K562 (cell line): Measurements from ENCODE around the gene MYOZ2. TPM values are rescaled to one million over a fixed set of nuclear protein-coding genes. Genes with fewer than 3 reads are reported as not detected.

Source experiments
- ATAC-seq: fragments of 200-7000 bp; cut with Tn5 transposase; 3 replicates; pipeline ENCODE4 v1.9.1; 2020; ENCODE audit warnings: moderate library complexity
- BruUV-seq: library from RNA; stranded (reverse); fragments of 400-500 nt; replicated peaks from 2 replicates; lab custom pipeline; 2021; lab: Mats Ljungman, UMichigan
- CTCF ChIA-PET: fragments of 300-600 bp; formaldehyde crosslinking; extraction: SDS; loops from one replicate; lab custom pipeline; 2021; ENCODE audit warnings: low intra/inter-chr PET ratio; lab: Yijun Ruan, JAX
- POLR2A ChIA-PET: fragments of 300-600, 350-650 bp; sonication (Branson Sonifier 250); formaldehyde crosslinking; extraction: SDS; loops from one replicate; lab custom pipeline; 2021; ENCODE audit warnings: antibody characterized with exemption, inconsistent platforms; lab: Yijun Ruan, JAX
- DNase-seq, 4 experiments: peaks; one replicate each; pipeline versions ENCODE4 v3.0.0 to v3.0.0-alpha.2; 2011 to 2018; ENCODE audit warnings: low spot score in 3 of 4, mixed read lengths in 3 of 4; ENCODE audit errors: extremely low read depth in 1 of 4
- FAIRE-seq: peaks from 2 replicates; lab custom pipeline; 2011; peaks lifted over from hg19 to GRCh38; lab: Jason Lieb, UNC
- H2AFZ ChIP-seq: 2 replicates; pipeline ENCODE4 v1.6.0; 2011; ENCODE audit warnings: low read depth, low read length, control low read depth, inconsistent platforms
- H3K27ac ChIP-seq: fragments of 200-600 bp; 3 replicates; pipeline ENCODE4 v1.8.0; 2011; ENCODE audit warnings: low read depth, mild to moderate bottlenecking, control low read depth, inconsistent platforms, low read length, moderate library complexity, mixed read lengths; ENCODE audit errors: extremely low read depth
- H3K27me3 ChIP-seq, 2 experiments: fragments of 300-600 bp in 1 of 2; 2 replicates in 1 of 2; 3 replicates in 1 of 2; pipeline versions ENCODE4 v1.6.0 to v1.8.0; 2011; ENCODE audit warnings: inconsistent platforms in 2 of 2, low read length in 2 of 2, mild to moderate bottlenecking in 1 of 2, mixed read lengths in 1 of 2, moderate library complexity in 1 of 2; ENCODE audit not compliant: control insufficient read depth in 2 of 2, insufficient read depth in 2 of 2
- H3K36me3 ChIP-seq: fragments of 300-600 bp; 3 replicates; pipeline ENCODE4 v1.8.0; 2011; ENCODE audit warnings: mild to moderate bottlenecking, low read length, inconsistent platforms; ENCODE audit not compliant: control insufficient read depth, insufficient read depth
- H3K4me1 ChIP-seq, 2 experiments: fragments of 200-600 bp in 1 of 2; replicated peaks in 1 of 2; 2 replicates in 1 of 2; 3 replicates in 1 of 2; pipeline versions ENCODE4 v1.5.1 to v1.8.0; 2011; ENCODE audit warnings: inconsistent platforms in 2 of 2, low read length in 2 of 2, mild to moderate bottlenecking in 1 of 2, mixed read lengths in 1 of 2, moderate library complexity in 1 of 2; ENCODE audit not compliant: control insufficient read depth in 2 of 2, insufficient read depth in 2 of 2
- H3K4me2 ChIP-seq: 2 replicates; pipeline ENCODE4 v1.6.1; 2011; ENCODE audit warnings: low read length, control low read depth, inconsistent platforms, mixed read lengths; ENCODE audit not compliant: insufficient read depth
- H3K4me3 ChIP-seq: fragments of 200-600 bp; sonication (generic), shearing (Covaris generic); 2 replicates; pipeline ENCODE4 v1.5.1; 2016; ENCODE audit warnings: control low read depth, inconsistent platforms
- H3K79me2 ChIP-seq: fragments of 200-600 bp; 3 replicates; pipeline ENCODE4 v1.8.0; 2011; ENCODE audit warnings: low read length, inconsistent platforms; ENCODE audit not compliant: control insufficient read depth, insufficient read depth
- H3K9ac ChIP-seq, 2 experiments: 2 replicates each; pipeline versions ENCODE4 v1.6.0 to v1.6.1; 2011; ENCODE audit warnings: low read depth in 2 of 2, low read length in 2 of 2, control low read depth in 1 of 2, inconsistent platforms in 1 of 2, mild to moderate bottlenecking in 1 of 2, mixed read lengths in 1 of 2; ENCODE audit not compliant: insufficient read depth in 1 of 2
- H3K9me1 ChIP-seq: one replicate; pipeline ENCODE4 v1.6.0; 2011; ENCODE audit warnings: inconsistent platforms, mild to moderate bottlenecking, low read length, moderate library complexity; ENCODE audit not compliant: control insufficient read depth, insufficient read depth
- H3K9me3 ChIP-seq: replicated peaks from 2 replicates; pipeline ENCODE4 v1.5.1; 2011; ENCODE audit warnings: low read depth, low read length, inconsistent platforms; ENCODE audit not compliant: control insufficient read depth, insufficient read depth
- H4K20me1 ChIP-seq: replicated peaks from 2 replicates; pipeline ENCODE4 v1.6.1; 2011; ENCODE audit warnings: low read length, inconsistent platforms, mixed read lengths; ENCODE audit not compliant: control insufficient read depth, insufficient read depth
- ARHGAP35 ChIP-seq: fragments of 450-650 bp; IDR thresholded peaks from 2 replicates; pipeline ENCODE4 v1.6.1; 2018; ENCODE audit not compliant: partially characterized antibody
- ASH1L ChIP-seq: fragments of 450-650 bp; IDR thresholded peaks from 2 replicates; pipeline ENCODE4 v1.6.1; 2018; ENCODE audit warnings: borderline replicate concordance, mild to moderate bottlenecking, low read depth; ENCODE audit not compliant: partially characterized antibody
- GABPA ChIP-seq: fragments of 200-800 bp; sonication (Bioruptor generic); conservative IDR thresholded peaks from 2 replicates; pipeline ENCODE4 v1.6.1; 2016; ENCODE audit warnings: low read depth, missing genetic modification characterization, missing compliant biosample characterization
- ZNF12 ChIP-seq: sonication (generic); formaldehyde crosslinking; IDR thresholded peaks from 2 replicates; pipeline ENCODE4 v1.4.0; 2020; ENCODE audit warnings: mild to moderate bottlenecking, missing genetic modification reagents
- ZZZ3 ChIP-seq: fragments of 450-650 bp; IDR thresholded peaks from 2 replicates; pipeline ENCODE4 v1.6.1; 2016; ENCODE audit warnings: antibody characterized with exemption, mild to moderate bottlenecking, moderate library complexity
- in situ Hi-C: fragments of 300-500 bp; cut with MboI; formaldehyde crosslinking; loops from 4 replicates; pipeline ENCODE4 v1.15.0; 2018; ENCODE audit warnings: inconsistent platforms, mixed read lengths
- intact Hi-C: fragments of 100-400 bp; cut with micrococcal nuclease; formaldehyde crosslinking; loops from 2 replicates; pipeline ENCODE4 v1.14.2; 2022
- polyA plus RNA-seq, 8 experiments: library from polyadenylated mRNA; depleted of rRNA in 4 of 8; stranded (reverse) in 5 of 8; unstranded in 3 of 8; fragments of >200 nt; fragmentation: Nextera tagmentation in 2 of 8; fragmentation: Illumina TruSeq in 1 of 8; extraction: Ambion mirVana in 2 of 8; extraction: Trizol in 1 of 8; gene quantifications; 2 replicates each; pipeline versions ENCODE4 v1.2.1 to v1.2.3, GENCODE V29; 2011 to 2014; ENCODE audit warnings: inconsistent platforms in 1 of 8, missing spikeins in 1 of 8
- total RNA-seq, 7 experiments: library from RNA; depleted of rRNA in 6 of 7; stranded (reverse); fragments of >200 nt in 6 of 7; fragmentation: Illumina TruSeq in 2 of 7; extraction: Trizol in 2 of 7; gene quantifications; 2 replicates each; pipeline versions ENCODE4 v1.2.1 to v1.2.3, GENCODE V29; 2011 to 2021; ENCODE audit warnings: low replicate concordance in 1 of 7
- TF ChIP-seq, protein P1 (sequence below): sonication (generic); formaldehyde crosslinking; IDR thresholded peaks from 2 replicates; pipeline ENCODE4 v1.8.0; 2022; ENCODE audit warnings: mild to moderate bottlenecking, missing genetic modification reagents, borderline replicate concordance
- TF ChIP-seq, protein P2 (sequence below): fragments of 450-650 bp; IDR thresholded peaks from 2 replicates; pipeline ENCODE4 v1.6.1; 2017; ENCODE audit warnings: antibody characterized with exemption
- TF ChIP-seq, protein P3 (sequence below): fragments of 200-800 bp; sonication (Bioruptor generic); IDR thresholded peaks from 2 replicates; pipeline ENCODE4 v1.6.1; 2017; ENCODE audit warnings: missing genetic modification characterization, missing compliant biosample characterization
- TF ChIP-seq, protein P4 (sequence below): conservative IDR thresholded peaks from 2 replicates; pipeline ENCODE4 v1.6.1; 2011; ENCODE audit warnings: low read depth, mild to moderate bottlenecking, low read length; ENCODE audit not compliant: control insufficient read depth

The MYOZ2 gene
- total and polyA plus RNA-seq, 9 of the 15 experiments (the other 6 are each of a cell fraction or from before 2014, with no cell fraction given), result not detected

DNA sequence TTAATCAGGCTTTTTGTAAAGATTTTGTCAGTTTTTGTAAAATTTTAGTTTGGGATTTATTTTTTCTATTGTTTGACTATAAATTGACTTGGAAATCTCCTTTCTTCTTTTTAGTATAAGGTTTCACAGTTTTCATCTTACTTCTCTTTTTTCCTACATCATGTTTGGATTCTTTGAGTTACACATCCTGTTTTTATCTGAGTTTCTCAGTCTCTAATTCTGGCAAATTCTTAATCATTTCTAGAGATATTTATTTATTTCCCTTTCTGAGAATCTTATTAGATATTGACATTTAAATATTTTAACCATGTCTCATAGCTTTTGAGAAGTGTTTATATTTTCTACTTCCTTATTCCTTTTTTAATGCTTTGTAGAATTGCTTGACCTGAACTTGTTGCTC lies 97.6 kb downstream of the MYOZ2 start:
- no peak overlapping the region for H3K9ac ChIP-seq
- H3K4me1 ChIP-seq, result peaks cover 0 to 9% of the 10 kb centered on the region in 2 experiments; a peak in 2 of 5 replicates
- TF ChIP-seq, protein P1, sequence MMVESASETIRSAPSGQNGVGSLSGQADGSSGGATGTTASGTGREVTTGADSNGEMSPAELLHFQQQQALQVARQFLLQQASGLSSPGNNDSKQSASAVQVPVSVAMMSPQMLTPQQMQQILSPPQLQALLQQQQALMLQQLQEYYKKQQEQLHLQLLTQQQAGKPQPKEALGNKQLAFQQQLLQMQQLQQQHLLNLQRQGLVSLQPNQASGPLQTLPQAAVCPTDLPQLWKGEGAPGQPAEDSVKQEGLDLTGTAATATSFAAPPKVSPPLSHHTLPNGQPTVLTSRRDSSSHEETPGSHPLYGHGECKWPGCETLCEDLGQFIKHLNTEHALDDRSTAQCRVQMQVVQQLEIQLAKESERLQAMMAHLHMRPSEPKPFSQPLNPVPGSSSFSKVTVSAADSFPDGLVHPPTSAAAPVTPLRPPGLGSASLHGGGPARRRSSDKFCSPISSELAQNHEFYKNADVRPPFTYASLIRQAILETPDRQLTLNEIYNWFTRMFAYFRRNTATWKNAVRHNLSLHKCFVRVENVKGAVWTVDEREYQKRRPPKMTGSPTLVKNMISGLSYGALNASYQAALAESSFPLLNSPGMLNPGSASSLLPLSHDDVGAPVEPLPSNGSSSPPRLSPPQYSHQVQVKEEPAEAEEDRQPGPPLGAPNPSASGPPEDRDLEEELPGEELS, result no peak
- TF ChIP-seq ZNF12 (CRISPR knock-in tag) (no peak), ZZZ3 (no peak), GABPA (tag) (no peak), ARHGAP35 (no peak), ASH1L (no peak)
- TF ChIP-seq, protein P2, sequence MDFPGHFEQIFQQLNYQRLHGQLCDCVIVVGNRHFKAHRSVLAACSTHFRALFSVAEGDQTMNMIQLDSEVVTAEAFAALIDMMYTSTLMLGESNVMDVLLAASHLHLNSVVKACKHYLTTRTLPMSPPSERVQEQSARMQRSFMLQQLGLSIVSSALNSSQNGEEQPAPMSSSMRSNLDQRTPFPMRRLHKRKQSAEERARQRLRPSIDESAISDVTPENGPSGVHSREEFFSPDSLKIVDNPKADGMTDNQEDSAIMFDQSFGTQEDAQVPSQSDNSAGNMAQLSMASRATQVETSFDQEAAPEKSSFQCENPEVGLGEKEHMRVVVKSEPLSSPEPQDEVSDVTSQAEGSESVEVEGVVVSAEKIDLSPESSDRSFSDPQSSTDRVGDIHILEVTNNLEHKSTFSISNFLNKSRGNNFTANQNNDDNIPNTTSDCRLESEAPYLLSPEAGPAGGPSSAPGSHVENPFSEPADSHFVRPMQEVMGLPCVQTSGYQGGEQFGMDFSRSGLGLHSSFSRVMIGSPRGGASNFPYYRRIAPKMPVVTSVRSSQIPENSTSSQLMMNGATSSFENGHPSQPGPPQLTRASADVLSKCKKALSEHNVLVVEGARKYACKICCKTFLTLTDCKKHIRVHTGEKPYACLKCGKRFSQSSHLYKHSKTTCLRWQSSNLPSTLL, result 0 out of 2 replicates have a peak, but pooled peaks have one; percentile 17
- TF ChIP-seq, protein P3, sequence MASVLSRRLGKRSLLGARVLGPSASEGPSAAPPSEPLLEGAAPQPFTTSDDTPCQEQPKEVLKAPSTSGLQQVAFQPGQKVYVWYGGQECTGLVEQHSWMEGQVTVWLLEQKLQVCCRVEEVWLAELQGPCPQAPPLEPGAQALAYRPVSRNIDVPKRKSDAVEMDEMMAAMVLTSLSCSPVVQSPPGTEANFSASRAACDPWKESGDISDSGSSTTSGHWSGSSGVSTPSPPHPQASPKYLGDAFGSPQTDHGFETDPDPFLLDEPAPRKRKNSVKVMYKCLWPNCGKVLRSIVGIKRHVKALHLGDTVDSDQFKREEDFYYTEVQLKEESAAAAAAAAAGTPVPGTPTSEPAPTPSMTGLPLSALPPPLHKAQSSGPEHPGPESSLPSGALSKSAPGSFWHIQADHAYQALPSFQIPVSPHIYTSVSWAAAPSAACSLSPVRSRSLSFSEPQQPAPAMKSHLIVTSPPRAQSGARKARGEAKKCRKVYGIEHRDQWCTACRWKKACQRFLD, result 0 out of 2 replicates have a peak, but pooled peaks have one; percentile 18
- TF ChIP-seq, protein P4, sequence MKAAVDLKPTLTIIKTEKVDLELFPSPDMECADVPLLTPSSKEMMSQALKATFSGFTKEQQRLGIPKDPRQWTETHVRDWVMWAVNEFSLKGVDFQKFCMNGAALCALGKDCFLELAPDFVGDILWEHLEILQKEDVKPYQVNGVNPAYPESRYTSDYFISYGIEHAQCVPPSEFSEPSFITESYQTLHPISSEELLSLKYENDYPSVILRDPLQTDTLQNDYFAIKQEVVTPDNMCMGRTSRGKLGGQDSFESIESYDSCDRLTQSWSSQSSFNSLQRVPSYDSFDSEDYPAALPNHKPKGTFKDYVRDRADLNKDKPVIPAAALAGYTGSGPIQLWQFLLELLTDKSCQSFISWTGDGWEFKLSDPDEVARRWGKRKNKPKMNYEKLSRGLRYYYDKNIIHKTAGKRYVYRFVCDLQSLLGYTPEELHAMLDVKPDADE, result no peak
- H3K4me3 ChIP-seq, result no peak overlapping the region
- H3K27me3 ChIP-seq, result no peaks in the 10 kb centered on the region
- H3K4me2 ChIP-seq, result no peak overlapping the region
- ATAC-seq (no peak), DNase-seq (no peak), FAIRE-seq (no peak)
- POLR2A ChIA-PET, result no interaction called here
- CTCF ChIA-PET, result no interaction called here
- peak overlapping the region; percentile 63; the same call in 1 of the 3 replicates for H3K27ac ChIP-seq
- H3K36me3 ChIP-seq, result no peaks in the 10 kb centered on the region
- peaks cover 6% of the 10 kb centered on the region; the same call in 2 of the 3 replicates for H3K79me2 ChIP-seq
- in situ Hi-C loops, result no loop called here
- no peak overlapping the region for H2AFZ ChIP-seq
- intact Hi-C loops, result no loop called here
- BruUV-seq, result no TSS peak
- H3K9me1 ChIP-seq, result no peaks in the 10 kb centered on the region
- no peaks in the 10 kb centered on the region for H3K9me3 ChIP-seq
- no peaks in the 10 kb centered on the region for H4K20me1 ChIP-seq
